Muscle of back (tissue), 11 donors: Measurements from ENCODE around the gene SMYD3. TPM values are rescaled to one million over a fixed set of nuclear protein-coding genes. Genes with fewer than 3 reads are reported as not detected.
"Not testable (repeated sequence)": the region's sequence is repeated elsewhere in the genome, so short reads cannot be mapped to it uniquely, and the experiment has no call there.

Experiments
- DNase-seq, 3 donors: peaks; one replicate each; pipeline versions ENCODE4 v3.0.0 to v3.0.0-alpha.2; 2013
- polyA plus RNA-seq, 10 donors: library from polyadenylated mRNA; unstranded; fragments of 120-200 nt; gene quantifications; one replicate each; pipeline ENCODE4 v1.2.1, GENCODE V29; 2013; ENCODE audit not compliant: insufficient read length in 10 of 10

Gene SMYD3
- polyA plus RNA-seq, 10 donors: 7.0 to 11.3 (median 9.9) TPM

DNA sequence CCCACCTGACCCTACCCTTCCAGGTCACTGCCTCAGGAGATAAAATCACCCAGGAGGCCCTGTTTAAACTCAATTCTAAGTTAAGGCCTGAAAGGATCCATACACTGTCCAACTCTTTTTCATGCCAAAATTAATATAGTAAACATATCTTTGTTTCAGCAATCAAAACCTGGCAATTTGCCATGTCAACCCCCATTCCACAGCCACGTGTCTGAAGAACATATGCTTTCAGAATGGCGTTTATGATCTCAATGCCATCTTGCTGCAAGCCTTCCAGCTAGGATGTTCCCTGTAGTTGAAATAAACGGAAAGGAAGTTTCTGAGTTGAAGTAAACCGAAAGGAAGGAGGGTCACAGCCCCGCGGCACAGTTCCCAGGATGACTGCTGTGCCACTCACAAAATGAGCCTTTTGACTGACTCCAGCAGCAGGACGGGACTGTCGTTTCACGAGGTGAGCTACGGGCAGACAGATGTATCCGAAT is 472.0 kb downstream of the SMYD3 start:
- peak in 2 of 3 donors; percentile 2 to 21 for DNase-seq

DNA sequence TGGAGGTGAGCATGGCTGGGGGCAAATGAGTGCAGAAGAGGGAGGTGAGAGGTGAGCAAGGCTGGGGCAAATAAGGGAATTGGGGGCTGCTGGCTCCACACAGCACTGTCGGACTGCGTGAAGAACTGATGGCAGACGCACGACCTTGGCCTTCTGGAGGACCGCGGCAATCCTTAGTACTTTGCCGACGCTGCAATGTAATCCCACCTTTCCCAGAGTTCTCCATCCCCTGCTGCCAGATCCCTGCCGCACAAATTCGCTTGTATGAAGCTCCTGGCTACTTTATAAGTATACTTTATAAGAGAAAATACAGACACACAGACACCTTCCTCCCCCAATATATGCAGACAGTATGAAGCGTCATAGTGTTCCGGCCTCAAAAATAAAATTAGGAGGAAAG is 472.4 kb downstream of the SMYD3 start:
- DNase-seq: no peak

DNA sequence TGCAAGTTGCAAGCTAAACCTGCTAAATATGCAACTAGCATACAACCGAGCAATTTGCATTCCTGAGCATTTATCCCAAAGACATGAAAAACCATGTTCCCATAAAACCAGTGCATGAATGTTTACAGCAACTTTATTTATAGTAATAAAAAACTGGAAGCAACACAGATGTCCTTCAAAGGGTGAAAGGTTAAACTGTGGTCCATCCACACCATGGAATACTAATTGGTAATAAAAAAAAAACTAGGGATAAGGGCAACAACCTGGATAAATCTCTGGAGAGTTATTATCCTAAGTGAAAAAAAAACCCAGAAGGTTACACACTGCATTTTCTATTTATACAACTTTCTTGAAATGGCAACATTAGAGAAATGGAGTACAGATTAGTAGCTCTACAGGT is 474.1 kb downstream of the SMYD3 start:
- DNase-seq: no peak

DNA sequence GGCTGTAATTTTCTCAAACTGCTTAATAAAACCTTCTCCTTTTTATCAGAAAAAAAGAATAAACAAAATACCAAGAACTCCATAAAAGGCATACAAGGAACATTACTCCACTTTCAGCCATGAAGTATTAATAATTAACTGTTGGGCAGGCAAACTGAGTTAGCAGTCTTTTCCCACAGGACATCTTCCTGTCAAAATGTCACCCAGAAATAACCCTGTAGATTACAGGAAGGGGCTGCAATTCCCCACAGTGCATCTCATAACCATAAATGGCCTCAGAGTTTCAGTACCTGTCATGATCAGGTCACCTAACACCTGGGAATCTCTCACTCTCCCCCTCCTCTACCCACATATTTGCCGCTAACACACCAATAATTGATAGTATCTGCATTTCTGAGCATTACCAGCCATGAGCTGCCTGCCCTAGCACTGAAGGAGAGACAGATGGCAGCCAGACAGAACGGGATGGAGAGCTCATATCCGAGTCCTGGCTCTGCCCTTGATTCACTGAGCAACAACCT is 475.0 kb downstream of the SMYD3 start:
- no peak for DNase-seq

DNA sequence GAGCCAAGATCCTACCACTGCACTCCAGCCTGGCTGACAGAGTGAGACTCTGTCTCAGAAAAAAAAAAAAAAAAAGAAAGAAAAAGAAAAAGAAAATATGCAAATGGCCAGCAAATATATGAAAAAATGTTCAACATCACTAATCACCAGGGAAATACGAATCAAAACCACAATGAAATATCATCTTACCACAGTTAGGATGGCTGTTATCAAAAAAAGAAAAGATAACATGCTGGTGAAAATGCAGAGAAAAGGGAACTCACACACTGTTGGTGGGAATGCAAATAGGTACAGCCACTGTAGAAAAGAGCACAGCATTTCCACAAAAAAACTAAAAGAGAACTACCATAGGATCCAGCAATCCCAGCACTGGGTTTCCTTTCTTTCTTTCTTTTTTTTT is 477.5 kb downstream of the SMYD3 start:
- no peak for DNase-seq

DNA sequence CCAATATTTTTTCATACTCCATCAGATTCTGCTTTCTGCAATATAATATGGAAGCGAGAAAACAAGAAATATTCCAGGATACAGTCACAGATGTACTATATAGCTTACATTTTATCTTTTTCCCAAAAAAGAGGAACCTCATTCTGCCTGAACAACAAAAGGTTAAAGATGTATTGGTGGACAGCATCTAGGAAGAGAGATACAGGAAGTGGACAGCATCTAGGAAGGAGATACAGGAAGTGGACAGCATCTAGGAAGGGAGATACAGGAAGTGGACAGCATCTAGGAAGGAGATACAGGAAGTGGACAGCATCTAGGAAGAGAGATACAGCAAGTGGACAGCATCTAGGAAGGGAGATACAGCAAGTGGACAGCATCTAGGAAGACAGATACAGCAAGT is 483.0 kb downstream of the SMYD3 start:
- DNase-seq: not testable (repeated sequence)

DNA sequence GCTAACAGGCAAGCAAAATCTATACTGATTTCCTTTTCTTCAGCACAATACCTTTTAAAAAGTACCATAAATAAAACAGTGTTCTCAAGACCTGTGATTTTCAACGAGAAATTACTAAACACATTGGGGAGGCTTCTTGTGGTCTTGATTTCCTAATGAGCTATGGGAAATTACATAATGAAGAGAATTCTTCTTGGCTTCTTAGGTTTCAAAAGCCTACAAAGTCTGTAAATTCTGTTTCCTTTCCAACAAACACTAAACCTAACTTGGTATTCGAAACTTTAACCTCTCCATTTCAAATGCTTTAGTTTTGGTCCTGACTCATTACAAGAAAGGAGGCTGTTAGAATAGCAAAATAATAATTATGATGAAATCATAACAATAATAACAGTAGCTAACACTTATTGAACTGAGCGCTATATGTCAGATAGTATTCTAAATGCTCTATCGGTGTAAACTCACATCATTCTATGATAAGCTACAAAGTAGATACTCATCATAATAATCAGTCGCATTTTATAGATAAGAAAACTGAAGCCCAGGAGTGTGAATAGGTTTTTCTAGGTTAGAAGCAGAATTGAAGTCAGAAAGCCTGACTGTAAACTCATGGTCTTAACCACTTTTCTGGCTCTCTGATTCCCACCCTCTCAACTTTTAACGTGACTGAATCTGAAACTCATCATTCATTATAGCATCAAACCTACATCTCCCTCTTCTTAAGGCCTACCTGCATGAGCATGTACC is 486.7 kb downstream of the SMYD3 start:
- no peak for DNase-seq

DNA sequence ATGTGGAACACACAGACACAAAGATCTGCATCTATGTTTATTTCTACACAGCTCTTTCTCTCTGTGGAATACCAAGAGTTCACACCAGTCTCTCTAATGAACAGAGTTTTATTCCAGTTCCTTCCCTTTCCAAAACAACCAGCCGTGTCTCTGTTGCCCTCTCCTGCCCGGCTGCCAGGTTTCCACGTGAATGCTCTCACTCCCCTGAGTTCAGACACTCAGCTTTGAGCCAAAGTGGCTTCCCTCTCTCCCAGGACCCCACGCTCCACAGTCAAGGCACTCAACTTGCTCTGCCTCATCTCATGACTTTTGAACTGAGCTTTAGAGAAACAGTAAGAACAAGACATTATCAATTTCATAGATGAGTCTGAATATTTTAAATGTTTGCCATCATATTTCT is 488.9 kb downstream of the SMYD3 start:
- DNase-seq: no peak

DNA sequence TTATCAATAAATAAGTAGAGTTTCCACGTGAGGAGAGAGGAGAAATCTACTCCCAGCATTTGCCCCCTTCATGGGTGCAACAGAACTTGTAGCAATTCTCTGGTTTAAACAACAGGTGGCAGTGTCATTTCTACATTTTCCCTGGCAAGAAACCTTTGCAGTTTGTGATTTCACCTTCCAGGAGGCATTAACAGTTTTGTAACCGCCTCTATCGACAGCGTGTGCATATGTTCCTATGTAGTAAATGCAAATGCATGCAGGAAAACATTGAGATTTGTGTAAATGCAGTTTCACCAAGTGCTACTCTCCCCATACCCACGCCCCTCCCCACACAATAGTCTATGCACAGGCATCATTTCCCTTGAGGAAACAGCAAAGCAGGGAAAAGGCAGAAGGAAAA is 494.7 kb downstream of the SMYD3 start:
- peak in 1 of 3 donors; percentile 28 for DNase-seq

DNA sequence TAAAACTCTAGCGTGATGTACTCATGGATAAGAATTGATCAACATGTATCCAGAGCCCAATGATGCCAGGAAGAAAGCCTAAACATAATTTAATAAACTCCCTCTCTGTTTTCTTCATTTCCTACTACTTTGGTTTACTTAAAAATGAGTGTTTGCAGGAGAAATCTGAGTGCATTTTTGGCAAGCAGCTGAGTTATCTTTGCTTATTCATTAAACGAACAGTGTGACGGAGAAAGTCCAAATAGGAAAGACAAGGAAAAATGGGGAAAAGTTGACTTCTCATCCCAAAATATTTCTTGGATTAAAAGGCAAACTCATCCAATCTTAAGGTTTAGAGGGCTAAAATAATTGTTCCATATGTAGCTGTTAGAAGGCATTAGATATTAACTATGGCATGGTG is 496.7 kb downstream of the SMYD3 start:
- DNase-seq: no peak

DNA sequence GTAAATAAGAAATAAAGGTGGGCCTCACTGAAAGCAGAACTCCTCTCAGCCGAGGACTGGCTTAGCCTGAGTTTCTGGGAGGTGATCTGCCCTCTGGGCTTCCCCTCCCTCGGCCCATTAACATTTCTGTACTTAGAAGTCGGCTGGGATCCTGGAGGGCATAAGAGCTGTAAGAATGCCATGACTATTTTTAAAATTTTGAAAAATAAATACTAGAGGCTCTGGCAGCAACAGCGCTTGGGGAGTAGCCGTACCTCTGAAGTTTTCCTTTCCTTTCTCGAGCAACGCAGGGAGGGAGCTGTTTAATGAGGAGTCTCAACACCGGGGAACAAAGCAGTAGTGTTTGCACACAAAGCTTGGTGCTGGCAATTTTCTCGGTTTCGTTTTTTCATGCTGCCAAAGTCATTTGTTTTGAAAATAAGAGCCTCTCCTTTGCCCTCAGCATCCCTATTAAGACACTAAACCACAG is 498.7 kb downstream of the SMYD3 start:
- DNase-seq: no peak

DNA sequence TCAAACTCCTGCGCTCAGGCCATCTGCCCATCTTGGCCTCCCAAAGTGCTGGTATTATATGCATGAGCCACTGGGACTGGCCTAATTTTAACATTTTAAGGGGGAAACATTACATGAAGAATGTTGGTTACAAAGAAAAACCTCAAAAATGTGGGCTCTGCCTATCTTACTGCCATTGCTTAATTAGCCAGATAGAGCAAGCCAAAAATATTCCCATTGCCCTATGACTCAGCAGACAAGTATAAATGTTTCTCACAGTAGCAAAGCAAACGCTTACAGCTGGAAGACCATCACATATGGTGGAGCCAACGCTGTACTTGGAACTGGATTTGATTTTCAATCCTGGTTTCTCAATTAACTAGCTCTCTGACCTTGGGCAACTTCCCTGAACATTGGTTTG is 502.0 kb downstream of the SMYD3 start:
- peak in 1 of 3 donors; percentile 90 for DNase-seq

DNA sequence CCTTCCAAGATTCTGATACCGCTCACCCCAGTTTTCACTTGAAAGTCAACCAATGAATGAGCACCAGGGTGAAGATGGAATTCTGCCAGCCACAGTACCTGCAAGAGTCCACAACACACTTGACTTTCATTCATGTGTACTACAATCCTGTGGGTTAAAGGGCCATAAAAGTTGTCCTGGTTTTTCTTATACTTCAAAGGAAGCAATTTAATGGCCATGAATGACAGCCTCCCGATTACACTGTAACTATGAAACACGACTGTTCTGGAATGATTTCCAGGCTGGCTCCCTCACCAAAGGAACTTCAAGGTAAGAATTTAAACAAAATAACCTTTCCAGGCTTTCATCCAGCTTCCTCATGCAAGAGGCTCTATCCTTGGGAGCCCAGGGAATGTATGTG is 502.8 kb downstream of the SMYD3 start:
- DNase-seq: no peak

DNA sequence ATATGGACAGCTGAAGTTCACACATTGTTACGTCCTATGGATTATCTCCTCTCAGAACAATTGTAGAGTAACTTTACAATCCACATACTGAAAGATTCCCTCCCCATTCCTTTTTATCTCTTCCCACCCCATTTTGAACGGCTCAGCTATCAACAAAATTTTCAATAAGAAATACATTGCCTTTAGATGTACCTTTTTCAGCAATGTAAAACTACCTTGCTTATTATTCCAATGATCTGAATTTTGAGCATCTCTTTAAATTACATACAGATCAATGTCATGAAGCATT is 503.7 kb downstream of the SMYD3 start:
- DNase-seq: no peak

DNA sequence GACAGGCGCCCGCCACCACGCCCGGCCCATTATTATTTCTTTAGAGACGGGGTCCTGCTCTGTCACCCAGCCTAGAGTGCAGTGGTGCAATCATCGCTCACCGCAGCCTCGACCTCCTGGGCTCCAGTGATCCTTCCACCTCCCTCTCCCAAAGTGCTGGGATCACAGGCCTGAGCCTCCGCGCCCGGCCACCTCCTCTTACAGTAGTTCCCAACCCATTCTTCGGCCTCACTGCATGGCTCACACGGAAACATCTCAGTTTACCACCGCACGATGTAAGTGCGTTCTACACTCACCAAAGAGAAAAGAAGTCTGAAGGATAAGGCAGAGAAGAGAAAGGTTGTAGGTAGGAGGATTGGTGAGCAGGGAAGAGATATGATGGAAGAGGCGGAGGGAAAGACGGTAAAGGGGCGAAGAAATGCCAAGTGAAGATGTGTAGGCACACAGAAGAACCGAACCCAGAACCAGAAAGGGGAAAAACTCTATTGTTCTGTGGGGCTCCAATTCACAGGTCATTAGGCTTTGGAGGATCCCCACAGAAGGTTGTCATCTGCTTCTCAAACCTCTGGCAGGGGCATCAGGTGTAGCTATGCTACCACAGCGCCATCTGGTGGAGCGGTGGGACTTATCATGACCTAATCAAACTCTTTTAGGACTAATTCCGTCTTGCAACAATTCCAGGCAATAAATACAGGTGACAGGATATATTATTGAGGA is 504.2 kb downstream of the SMYD3 start:
- peak; percentile 78 to 87 (median 86) for DNase-seq

DNA sequence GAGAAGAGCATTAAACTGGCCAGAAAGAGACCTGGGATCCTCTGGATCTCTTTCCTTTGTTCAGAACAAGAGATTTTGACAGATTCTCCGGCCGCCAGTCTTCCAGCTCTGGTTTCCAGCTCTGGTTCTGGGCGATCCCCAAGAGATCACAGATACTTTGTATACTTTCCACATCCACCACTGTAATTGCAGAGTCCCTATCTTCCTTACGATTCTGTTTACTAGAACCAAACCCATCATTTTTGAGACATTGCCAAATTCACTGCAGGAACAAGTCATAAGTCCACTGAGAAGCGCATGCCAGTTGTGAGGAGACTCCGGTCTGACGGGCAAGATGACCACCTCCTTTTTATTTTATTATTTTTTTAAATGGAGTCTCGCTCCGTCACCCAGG is 505.2 kb downstream of the SMYD3 start:
- DNase-seq: peak in 2 of 3 donors; percentile 24 to 26

DNA sequence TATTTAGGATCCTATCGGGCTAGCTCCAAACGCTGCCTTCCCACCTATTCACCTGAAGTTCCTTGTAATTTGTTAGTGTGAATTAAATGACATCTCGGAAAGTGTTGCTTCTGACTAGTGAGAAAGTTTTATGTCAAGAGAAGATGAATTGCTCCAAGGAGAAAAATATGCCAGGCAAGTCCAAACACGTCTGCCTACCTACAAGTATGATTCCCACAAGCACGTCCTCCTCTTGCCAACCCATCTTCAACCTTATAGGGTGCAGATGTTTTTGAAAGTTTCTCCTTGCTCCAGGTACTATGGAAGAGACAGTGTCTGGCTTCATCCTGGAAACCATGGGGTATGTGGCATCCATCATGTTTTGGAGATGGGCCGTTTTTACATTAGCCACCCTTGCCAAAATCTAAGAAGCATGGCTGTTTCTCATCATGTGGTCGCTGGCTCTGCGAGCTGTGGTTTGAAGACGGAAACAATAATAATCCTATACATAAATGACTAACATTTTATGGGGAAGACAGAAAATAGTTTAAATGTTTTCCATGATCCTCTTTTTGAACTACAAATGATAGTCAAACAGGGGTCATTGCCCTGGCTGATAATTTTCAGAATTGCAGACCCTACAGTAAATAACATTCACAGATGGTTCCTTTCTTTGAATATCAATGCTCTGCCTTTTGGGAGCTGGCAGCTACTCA is 505.8 kb downstream of the SMYD3 start:
- peak in 2 of 3 donors; percentile 40 to 79 for DNase-seq

DNA sequence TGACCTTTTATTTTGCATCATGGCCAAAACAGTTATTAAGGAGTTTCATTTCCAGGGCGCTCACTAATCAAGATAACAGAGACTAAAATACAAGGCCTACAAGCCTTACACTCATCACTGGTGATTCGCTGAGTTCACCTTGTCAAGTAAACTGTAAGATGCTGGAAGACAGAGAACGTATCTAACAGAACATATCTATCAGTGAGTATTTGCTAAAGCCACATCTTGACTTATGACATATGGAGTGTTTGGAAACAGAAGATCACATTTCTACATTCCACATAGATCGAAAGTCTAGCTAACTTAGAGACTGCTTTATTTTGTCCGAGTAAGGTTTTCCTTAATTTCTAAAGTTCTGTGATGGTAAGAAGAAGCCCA is 506.5 kb downstream of the SMYD3 start:
- DNase-seq: no peak

DNA sequence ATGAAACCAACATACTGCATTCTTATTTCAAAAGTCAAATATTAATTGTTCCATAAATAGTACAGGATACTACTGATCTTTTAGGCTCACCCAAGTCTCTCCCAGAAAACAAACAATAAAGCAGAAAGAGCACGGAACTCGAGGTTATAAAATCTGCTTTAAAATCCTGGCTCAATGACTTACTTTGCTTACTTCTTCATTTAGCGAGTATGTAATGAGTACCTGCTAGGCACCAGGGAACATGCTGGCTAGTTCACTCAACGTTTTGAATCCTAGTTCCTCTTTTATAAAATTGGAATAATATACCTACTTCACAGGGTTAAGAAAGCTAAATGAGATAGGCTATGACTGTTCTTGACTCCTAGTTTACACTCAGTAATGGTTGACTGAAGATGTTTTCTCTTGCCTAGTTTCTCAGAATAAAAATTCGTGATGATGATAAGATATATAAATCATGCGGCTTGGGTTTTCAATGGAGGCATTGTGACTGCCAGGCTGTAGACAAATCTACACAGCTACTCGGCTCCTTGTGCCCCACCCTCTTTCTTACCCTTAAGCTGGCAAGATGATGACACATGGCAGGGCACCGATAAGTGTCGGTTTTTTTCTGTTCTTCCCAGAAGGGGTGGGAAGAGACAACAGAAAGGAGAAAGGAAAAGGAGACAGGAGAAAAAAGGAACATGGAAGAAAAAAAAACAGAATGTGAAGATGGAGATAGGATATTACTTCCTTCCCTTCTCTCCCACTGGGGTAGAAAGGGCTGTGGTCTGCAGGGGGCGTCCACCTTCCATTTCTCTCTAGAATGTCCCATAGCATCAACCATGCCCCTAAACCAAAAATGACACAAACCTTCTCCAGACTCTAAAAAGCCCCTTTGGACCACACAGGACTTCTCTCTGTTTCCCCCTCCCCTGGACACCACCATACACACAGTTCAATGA is 507.1 kb downstream of the SMYD3 start:
- DNase-seq: no peak

DNA sequence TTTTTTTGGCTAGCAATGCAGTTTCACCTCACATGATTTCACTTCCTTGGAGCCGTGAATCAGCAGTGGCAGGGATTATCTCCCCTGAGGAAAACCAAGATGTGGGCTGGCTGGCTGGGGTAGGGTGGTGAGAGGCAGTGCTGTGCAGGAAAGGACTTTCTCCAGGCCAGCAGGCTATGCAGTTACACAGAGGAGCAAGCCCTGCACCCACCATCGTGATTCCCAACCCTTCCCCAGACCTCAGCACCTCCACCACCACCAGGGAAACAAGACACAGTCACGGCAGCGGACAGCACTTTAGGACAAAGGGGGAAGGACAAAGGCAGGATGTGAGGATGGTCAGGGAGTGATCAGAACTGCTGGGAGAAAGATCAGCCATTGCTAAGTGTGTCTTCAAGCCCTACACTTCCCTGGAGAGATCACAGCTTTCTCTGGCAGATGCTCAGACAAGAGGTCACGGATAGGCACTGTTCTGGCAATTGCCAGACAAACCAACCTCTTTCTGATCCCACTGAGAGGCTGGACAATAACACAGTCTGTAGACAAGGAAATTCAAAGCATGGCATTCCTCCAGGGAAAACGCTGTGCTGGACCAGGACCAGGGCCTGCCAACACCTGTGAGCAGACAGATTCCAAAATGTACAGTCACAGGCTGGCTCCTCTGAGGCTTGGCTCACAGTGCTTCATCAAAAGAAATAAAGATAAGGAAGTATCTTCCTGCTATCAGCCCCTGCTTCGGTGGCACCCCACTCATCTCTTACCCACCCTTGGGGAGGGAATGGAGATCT is 509.4 kb downstream of the SMYD3 start:
- no peak for DNase-seq

DNA sequence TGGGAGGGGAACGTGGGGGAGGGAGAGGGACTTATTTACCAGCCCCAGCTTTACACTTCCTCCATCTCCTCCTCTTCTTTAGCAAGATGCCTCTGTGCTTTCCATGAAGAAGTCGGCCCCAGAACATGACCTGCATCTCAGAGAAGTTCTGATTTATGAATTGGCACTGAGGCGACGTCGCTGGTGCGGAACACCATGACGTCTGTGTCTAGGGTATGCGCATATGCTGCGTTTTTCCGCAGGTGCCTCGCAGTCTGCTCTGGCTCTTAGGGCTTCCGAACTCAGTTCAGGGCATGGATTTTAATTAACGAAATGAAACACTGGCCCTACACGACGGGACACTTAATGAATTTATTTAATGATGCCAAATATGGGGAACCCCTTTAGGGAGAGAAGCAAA is 510.3 kb downstream of the SMYD3 start:
- no peak for DNase-seq
